ENCODE data around the gene PRKN.

The PRKN gene

GRCh38 chr6:162708971-162709370 is 18.6 kb downstream of the PRKN start:
- no peak for ATAC-seq

GRCh38 chr6:162706232-162706631 is 21.3 kb downstream of the PRKN start:
- TF ChIP-seq TCF4 (CRISPR knock-in tag; IDR thresholded peaks at IDR 0.05; ENCODE audit: borderline replicate concordance) = peak; percentile 56; the same call in 1 of the 2 replicates
- no peak for TF ChIP-seq ZNF8 (CRISPR knock-in tag; IDR thresholded peaks at IDR 0.05)
- TF ChIP-seq TSHZ2 (CRISPR knock-in tag; IDR thresholded peaks at IDR 0.05) = 0 out of 2 replicates have a peak, but pooled peaks have one; percentile 41
- ATAC-seq = no peak

More at GRCh38 chr6:162708971-162709370, 18.6 kb downstream of the PRKN start:
- TF ChIP-seq RARB (CRISPR knock-in tag; IDR thresholded peaks at IDR 0.05) = no peak
- no peak for TF ChIP-seq GLIS3 (CRISPR knock-in tag; IDR thresholded peaks at IDR 0.05)
- TF ChIP-seq ISL1 (CRISPR knock-in tag; IDR thresholded peaks at IDR 0.05) = no peak
- TF ChIP-seq ARNTL (CRISPR knock-in tag; IDR thresholded peaks at IDR 0.05; ENCODE audit: borderline replicate concordance, low read depth) = no peak
- TF ChIP-seq ZNF70 (CRISPR knock-in tag; IDR thresholded peaks at IDR 0.05) = no peak
- TF ChIP-seq CSRNP3 (CRISPR knock-in tag; IDR thresholded peaks at IDR 0.05) = no peak
- no peak for TF ChIP-seq TOX (CRISPR knock-in tag; IDR thresholded peaks at IDR 0.05; ENCODE audit: borderline replicate concordance)
- no peak for TF ChIP-seq BACH2 (CRISPR knock-in tag; IDR thresholded peaks at IDR 0.05; ENCODE audit: borderline replicate concordance)
- no peak for TF ChIP-seq CSDC2 (CRISPR knock-in tag; IDR thresholded peaks at IDR 0.05)
- no peak for TF ChIP-seq ZFP30 (CRISPR knock-in tag; IDR thresholded peaks at IDR 0.05)
- no peak for TF ChIP-seq TCF4 (CRISPR knock-in tag; IDR thresholded peaks at IDR 0.05; ENCODE audit: borderline replicate concordance)
- TF ChIP-seq CREB5 (CRISPR knock-in tag; IDR thresholded peaks at IDR 0.05; ENCODE audit: low read depth) = no peak
- TF ChIP-seq ZFP3 (CRISPR knock-in tag; IDR thresholded peaks at IDR 0.05) = no peak
- TF ChIP-seq ZNF565 (CRISPR knock-in tag; conservative IDR thresholded peaks at IDR 0.05; ENCODE audit: low read depth) = no peak
- no peak for TF ChIP-seq PATZ1 (CRISPR knock-in tag; IDR thresholded peaks at IDR 0.05; ENCODE audit: borderline replicate concordance)
- TF ChIP-seq POU6F1 (CRISPR knock-in tag; IDR thresholded peaks at IDR 0.05; ENCODE audit: borderline replicate concordance, low read depth) = no peak

- no peak for ATAC-seq
- TF ChIP-seq PPARA (CRISPR knock-in tag; IDR thresholded peaks at IDR 0.05; ENCODE audit: borderline replicate concordance) (no peak), ZNF70 (CRISPR knock-in tag; IDR thresholded peaks at IDR 0.05) (no peak), TCF4 (CRISPR knock-in tag; IDR thresholded peaks at IDR 0.05; ENCODE audit: borderline replicate concordance) (no peak), ISL1 (CRISPR knock-in tag; IDR thresholded peaks at IDR 0.05) (no peak), GLIS3 (CRISPR knock-in tag; IDR thresholded peaks at IDR 0.05) (no peak), ZC3H10 (CRISPR knock-in tag; IDR thresholded peaks at IDR 0.05) (no peak), ESRRG (CRISPR knock-in tag; IDR thresholded peaks at IDR 0.05) (no peak), CREB5 (CRISPR knock-in tag; IDR thresholded peaks at IDR 0.05; ENCODE audit: low read depth) (no peak), OSR1 (CRISPR knock-in tag; IDR thresholded peaks at IDR 0.05) (no peak), PATZ1 (CRISPR knock-in tag; IDR thresholded peaks at IDR 0.05; ENCODE audit: borderline replicate concordance) (no peak), ZNF8 (CRISPR knock-in tag; IDR thresholded peaks at IDR 0.05) (no peak), ZFP30 (CRISPR knock-in tag; IDR thresholded peaks at IDR 0.05) (no peak), TOX (CRISPR knock-in tag; IDR thresholded peaks at IDR 0.05; ENCODE audit: borderline replicate concordance) (no peak), RARB (CRISPR knock-in tag; IDR thresholded peaks at IDR 0.05) (no peak), POU6F1 (CRISPR knock-in tag; IDR thresholded peaks at IDR 0.05; ENCODE audit: borderline replicate concordance, low read depth) (no peak), SNAI2 (CRISPR knock-in tag; IDR thresholded peaks at IDR 0.05) (no peak), BACH2 (CRISPR knock-in tag; IDR thresholded peaks at IDR 0.05; ENCODE audit: borderline replicate concordance) (no peak)
These were observed 21.8 kb downstream of the PRKN start for GRCh38 chr6:162705736-162706135.

Measured in SK-N-SH treated with all-trans-retinoic acid at 6 μM for 48 hours (cell line).